Breast epithelium (tissue), 3 donors: Measurements from ENCODE around the gene PMM2.

Experiments used
- POLR2A ChIP-seq: fragments of 450-650 bp; IDR thresholded peaks from one replicate; pipeline ENCODE4 v1.6.1; 2016; ENCODE audit warnings: antibody characterized with exemption, mild to moderate bottlenecking, moderate library complexity
- POLR2AphosphoS5 ChIP-seq, 3 donors: sonication (generic); formaldehyde crosslinking; IDR thresholded peaks; one replicate each; pipeline ENCODE4 v1.6.1; 2017; ENCODE audit warnings: antibody characterized with exemption in 3 of 3
- TF ChIP-seq, protein P1 (sequence below), 3 donors: fragments of 450-650 bp; IDR thresholded peaks; one replicate each; pipeline ENCODE4 v1.5.1; 2016 to 2017; ENCODE audit warnings: antibody characterized with exemption in 3 of 3, mild to moderate bottlenecking in 3 of 3, moderate library complexity in 3 of 3

DNA sequence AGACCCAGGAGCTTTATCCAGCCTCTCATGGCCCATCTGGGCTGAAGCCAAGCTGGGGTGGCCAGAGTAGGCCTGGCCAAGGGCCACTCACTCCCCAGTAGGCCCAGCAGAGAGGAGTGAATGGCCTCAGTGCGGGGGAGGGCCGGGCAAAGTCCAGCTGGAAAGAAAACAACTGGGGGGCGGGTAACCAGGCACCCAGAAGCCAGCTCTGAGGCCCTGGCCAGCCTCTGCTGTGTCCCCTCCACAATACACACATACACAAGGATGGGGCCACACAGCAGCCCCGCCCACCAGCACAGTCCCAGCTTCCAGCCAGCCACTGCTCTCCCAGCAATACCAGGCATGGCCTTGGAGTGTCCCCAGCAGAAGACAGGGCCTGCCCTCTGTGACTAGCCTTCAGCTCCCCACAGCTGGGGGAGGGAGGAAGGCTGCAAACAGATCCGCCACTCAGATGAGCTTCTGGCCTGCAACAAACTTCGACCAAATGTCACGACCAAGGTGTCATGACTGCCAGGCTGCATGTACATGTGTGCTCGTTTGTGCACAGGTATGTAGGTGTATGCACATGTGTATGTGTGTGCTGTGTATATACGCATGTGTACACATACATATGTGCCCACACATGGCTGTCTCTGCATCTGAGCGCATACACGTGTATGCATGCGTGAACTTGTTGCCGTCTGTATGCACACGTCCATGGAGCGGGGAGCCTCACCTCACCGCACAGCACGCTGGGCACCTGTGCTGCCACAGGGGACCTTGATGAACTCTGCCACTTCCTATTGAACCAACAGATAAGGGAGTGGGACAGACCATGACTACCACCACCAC is 66.2 kb downstream of the PMM2 start:
- TF ChIP-seq POLR2A (no peak), POLR2AphosphoS5 (IDR thresholded peaks at IDR 0.05) (peak in 1 of 3 donors; percentile 24)
- TF ChIP-seq, protein P1, sequence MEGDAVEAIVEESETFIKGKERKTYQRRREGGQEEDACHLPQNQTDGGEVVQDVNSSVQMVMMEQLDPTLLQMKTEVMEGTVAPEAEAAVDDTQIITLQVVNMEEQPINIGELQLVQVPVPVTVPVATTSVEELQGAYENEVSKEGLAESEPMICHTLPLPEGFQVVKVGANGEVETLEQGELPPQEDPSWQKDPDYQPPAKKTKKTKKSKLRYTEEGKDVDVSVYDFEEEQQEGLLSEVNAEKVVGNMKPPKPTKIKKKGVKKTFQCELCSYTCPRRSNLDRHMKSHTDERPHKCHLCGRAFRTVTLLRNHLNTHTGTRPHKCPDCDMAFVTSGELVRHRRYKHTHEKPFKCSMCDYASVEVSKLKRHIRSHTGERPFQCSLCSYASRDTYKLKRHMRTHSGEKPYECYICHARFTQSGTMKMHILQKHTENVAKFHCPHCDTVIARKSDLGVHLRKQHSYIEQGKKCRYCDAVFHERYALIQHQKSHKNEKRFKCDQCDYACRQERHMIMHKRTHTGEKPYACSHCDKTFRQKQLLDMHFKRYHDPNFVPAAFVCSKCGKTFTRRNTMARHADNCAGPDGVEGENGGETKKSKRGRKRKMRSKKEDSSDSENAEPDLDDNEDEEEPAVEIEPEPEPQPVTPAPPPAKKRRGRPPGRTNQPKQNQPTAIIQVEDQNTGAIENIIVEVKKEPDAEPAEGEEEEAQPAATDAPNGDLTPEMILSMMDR (IDR thresholded peaks at IDR 0.05), result no peak
